NCI-H1417 treated with DMSO at 0.1 percent for 48 hours (cell line): ENCODE results near the gene HOXC9.
A peak's percentile ranks its signal among the peaks of the same experiment; 100 is the strongest.

Source experiments
- DNase-seq: peaks from one replicate; lab custom pipeline; 2025; lab: John Stamatoyannopoulos, UW

HOXC9 gene

GRCh38 chr12:53976172-53976822, 23.7 kb upstream of the HOXC9 start:
- no peak for DNase-seq

DNA sequence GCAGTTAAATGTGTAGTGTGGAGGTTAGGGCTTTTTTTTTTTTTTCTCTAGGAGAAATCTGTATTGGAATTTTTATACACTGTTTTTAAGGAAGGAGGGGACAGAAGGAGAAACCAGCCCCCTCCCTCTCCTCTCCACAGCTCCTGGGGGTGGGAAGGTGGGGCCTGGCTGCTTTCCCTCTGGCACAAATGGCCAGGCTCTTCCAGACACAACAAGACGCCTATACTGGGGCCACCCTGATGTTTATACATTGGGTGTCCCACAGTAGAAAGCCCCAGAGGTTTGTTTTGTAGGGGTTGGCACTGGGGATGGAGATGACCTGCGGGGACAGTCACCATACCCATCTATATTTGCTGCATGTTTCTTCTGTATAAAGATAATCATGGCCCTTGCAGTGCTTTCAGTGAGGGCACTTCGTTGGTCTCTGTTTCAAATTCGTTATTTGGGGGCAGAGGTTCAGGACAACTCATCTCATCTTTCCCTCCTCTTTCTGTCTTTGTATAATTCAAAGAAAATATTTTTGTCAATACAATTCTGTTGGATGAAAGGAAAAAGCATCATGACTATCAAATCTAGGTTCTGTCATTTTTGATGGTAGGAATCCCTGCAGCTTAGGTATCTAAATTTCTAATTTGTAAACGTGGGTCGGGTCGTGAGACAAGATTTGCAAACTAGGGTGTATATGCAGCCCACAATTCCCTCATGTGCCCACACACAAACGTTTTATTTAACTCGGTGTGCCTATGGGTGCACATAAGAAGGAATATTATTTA, 23.0 kb upstream of the HOXC9 start:
- no peak for DNase-seq

DNA sequence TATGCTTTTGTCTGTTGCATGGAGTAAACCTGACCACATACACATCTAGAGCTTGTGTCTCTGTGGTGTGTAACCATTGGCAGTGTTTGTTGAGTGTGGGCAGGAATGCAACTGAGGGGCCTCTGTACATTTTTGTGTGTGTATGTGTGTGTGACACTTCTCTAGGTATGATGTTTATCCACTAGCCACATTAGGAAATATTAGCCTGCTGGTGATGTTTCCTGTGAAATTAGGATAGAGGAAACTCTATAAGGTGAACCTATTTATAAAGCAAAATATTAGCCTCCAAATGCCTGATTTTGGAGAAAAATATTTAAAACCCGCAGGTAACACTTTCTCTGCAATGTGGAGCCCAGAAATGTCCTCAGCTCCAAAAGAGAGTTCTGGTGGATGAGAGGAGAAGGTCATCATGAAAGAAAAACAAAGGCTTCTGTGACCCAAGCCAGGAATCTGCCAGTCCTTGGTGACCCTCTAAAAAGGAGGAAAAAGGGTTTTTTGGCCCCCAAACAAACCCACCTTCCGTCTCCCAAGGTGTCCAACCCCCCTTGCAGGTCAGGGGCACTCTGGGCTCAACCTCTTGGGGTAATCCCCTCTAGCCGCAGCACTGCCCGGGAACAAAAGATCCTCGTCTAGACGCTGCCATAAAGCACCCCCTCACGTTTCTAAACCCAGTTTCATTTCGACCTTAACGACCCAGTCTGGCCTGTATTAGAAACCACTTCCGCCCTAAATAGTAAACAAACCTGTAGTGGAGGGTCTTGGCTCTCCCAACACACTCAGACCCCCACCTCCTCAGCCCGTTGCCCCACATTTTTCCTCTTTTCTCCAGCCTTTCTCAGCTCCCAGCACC, 22.1 kb upstream of the HOXC9 start:
- DNase-seq, result no peak

DNA sequence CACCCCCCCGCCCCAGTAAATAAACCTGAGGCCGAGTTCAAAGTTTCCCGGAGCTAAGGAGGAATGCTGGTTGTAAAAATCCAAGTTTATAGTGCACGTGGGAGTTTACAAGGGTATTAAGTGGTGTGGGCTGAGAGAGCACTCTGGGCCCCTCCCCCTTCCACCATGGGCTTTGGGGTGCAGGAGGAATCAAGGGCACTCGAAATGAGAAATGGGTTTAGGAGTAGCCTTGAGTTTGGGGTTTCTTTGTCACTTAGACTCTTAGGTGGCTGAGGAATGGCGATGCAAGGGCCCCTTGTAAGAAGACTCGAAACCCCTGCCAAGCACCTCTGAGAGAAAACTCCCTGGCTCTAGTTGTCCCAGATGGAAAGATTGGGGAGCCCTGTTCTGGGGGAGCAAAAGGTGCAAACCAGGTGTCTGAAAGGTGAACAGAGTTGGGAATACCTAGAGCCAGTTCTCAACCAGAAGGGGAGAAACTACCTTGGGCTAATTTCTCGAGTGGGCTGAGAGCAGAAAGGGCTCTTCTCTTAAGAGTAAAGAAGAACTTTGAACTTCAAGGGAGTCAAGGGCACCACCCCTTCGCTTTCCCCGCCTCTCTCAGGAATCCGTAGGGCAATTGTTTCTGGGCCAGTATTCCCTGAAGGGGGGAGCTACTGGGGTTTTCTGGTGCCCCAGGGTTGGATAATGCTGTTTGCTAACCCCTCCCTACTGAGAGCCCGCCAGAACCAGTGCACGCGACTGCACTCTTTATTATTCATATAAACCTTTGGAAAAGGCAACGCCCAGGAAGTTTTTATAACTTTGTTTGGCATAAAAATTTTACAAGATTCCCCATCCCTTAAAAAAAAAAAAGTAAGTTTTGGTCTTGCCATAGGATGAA, 21.2 kb upstream of the HOXC9 start:
- DNase-seq, result no peak

DNA sequence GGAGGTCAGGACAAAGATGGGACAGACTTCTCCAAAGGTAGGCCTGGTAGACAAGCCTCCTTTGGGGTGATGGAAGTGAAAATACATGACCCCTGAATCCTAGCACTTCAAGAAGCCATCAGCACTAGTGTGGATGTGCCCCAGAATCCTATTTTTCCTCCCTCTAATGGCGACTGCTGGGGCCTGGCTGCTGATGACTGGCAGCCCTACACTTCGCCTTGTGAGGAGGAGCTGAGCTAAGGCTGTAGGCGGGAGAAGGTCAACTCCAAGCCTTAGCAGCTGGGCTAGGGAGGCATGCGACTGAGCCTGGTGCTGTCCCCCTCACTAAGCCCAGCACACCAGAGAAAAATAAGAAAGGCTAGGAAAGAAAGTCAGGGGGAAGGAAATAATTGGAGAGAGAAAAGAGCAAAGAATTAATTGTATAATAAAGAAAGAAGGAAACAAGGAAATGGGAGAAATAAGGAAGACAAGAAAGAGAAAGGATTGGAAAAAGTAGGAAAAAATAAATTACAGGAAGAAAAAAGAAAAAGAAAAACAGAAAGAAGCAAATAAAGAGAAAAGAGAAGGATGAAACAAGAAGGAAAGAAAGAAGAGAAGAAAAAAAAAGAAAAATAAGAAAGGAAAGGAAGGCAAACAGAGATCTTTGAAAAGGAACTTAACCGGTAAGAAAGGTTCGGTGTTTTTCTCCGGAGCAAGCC, 19.7 kb upstream of the HOXC9 start:
- DNase-seq, result no peak

- no peak for DNase-seq
Measured at GRCh38 chr12:53980802-53981496, 19.0 kb upstream of the HOXC9 start.

GRCh38 chr12:53981634-53982565, 18.1 kb upstream of the HOXC9 start:
- no peak for DNase-seq

- no peak for DNase-seq
Measured at GRCh38 chr12:53982648-53983567, 17.1 kb upstream of the HOXC9 start.

- DNase-seq, result no peak
Measured at GRCh38 chr12:53983568-53983949, 16.4 kb upstream of the HOXC9 start.

GRCh38 chr12:53983950-53984572, 15.9 kb upstream of the HOXC9 start:
- DNase-seq, result no peak

DNA sequence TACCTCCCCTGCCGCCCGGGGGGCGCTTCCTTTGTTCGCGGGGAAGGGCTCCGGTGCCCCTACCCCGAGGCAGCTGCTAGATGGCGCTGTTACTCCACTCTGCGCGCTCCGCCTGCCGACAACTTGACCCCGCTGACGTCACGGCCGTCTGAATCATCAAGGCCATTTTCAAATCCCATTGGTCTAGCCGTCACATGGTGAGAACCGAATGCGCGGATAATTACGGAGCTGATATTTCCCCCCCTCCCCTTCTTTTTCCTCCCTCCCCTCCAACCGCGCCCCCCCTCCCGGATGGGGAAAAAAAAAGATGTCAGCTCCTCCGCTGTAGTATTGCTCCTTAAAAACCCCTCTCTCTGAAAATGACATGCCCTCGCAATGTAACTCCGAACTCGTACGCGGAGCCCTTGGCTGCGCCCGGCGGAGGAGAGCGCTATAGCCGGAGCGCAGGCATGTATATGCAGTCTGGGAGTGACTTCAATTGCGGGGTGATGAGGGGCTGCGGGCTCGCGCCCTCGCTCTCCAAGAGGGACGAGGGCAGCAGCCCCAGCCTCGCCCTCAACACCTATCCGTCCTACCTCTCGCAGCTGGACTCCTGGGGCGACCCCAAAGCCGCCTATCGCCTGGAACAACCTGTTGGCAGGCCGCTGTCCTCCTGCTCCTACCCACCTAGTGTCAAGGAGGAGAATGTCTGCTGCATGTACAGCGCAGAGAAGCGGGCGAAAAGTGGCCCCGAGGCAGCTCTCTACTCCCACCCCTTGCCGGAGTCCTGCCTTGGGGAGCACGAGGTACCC, 14.9 kb upstream of the HOXC9 start, which contains the start of gene HOXC10:
TSS of gene HOXC10 (plus strand) at position 246 of the 791 bp plus-strand sequence. CDS start at position 360, 114 bp downstream.
- DNase-seq, result peak; percentile 78

DNA sequence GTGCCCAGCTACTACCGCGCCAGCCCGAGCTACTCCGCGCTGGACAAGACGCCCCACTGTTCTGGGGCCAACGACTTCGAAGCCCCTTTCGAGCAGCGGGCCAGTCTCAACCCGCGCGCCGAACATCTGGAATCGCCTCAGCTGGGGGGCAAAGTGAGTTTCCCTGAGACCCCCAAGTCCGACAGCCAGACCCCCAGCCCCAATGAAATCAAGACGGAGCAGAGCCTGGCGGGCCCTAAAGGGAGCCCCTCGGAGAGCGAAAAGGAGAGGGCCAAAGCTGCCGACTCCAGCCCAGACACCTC, 14.3 kb upstream of the HOXC9 start:
- DNase-seq, result no peak

- no peak for DNase-seq
Measured at GRCh38 chr12:53985994-53986685, 13.8 kb upstream of the HOXC9 start.

GRCh38 chr12:53986686-53987483, 13.1 kb upstream of the HOXC9 start:
- no peak for DNase-seq

GRCh38 chr12:53987787-53988230, 12.2 kb upstream of the HOXC9 start:
- DNase-seq, result no peak
